ENCODE measurements around the gene ADGRE1. TPM values are rescaled to one million over a fixed set of nuclear protein-coding genes. Genes with fewer than 3 reads are reported as not detected.

The ADGRE1 gene
- total RNA-seq, 1 donor from 2014 or later: not detected

GRCh38 chr19:6988257-6988656, 100.9 kb downstream of the ADGRE1 start:
- no peaks in the 10 kb centered on the region for H3K27me3 ChIP-seq (ENCODE audit: control insufficient read depth, insufficient read depth, low read length)
- H3K36me3 ChIP-seq (ENCODE audit: control insufficient read depth, insufficient read depth, low read length): no peaks in the 10 kb centered on the region
- TF ChIP-seq, protein P1, sequence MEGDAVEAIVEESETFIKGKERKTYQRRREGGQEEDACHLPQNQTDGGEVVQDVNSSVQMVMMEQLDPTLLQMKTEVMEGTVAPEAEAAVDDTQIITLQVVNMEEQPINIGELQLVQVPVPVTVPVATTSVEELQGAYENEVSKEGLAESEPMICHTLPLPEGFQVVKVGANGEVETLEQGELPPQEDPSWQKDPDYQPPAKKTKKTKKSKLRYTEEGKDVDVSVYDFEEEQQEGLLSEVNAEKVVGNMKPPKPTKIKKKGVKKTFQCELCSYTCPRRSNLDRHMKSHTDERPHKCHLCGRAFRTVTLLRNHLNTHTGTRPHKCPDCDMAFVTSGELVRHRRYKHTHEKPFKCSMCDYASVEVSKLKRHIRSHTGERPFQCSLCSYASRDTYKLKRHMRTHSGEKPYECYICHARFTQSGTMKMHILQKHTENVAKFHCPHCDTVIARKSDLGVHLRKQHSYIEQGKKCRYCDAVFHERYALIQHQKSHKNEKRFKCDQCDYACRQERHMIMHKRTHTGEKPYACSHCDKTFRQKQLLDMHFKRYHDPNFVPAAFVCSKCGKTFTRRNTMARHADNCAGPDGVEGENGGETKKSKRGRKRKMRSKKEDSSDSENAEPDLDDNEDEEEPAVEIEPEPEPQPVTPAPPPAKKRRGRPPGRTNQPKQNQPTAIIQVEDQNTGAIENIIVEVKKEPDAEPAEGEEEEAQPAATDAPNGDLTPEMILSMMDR (IDR thresholded peaks at IDR 0.05; ENCODE audit: insufficient read depth, low read length, poor library complexity, severe bottlenecking): no peak
- no peak overlapping the region for H3K4me3 ChIP-seq (ENCODE audit: low read depth, low read length)
- DNase-seq (ENCODE audit: low read depth): no peak

Other genes with a start within 250 kb of the ADGRE1 start
- gene TNFSF14, start 217.4 kb upstream of the ADGRE1 start, total RNA-seq: not detected in 2 replicates
- 58.5 and 61.8 TPM in 2 replicates for gene C3, start 166.9 kb upstream of the ADGRE1 start, total RNA-seq
- gene GPR108, start 150.0 kb upstream of the ADGRE1 start, total RNA-seq: 59.9 and 66.6 TPM in 2 replicates
- 31.2 and 35.2 TPM in 2 replicates for gene TRIP10, start 147.9 kb upstream of the ADGRE1 start, total RNA-seq
- gene SH2D3A, start 120.1 kb upstream of the ADGRE1 start, total RNA-seq: 40.0 and 45.8 TPM in 2 replicates
- gene VAV1, start 114.9 kb upstream of the ADGRE1 start, total RNA-seq: 0.27 and 0.50 TPM in 2 replicates
- not detected in 2 replicates for gene MBD3L2B, start 133.9 kb downstream of the ADGRE1 start, total RNA-seq
- gene MBD3L5, start 143.0 kb downstream of the ADGRE1 start, total RNA-seq: not detected in 2 replicates
- gene MBD3L4, start 152.6 kb downstream of the ADGRE1 start, total RNA-seq: not detected in 2 replicates
- not detected in 2 replicates for gene MBD3L2, start 161.7 kb downstream of the ADGRE1 start, total RNA-seq
- gene MBD3L3, start 171.1 kb downstream of the ADGRE1 start, total RNA-seq: not detected in 2 replicates
- 10.1 and 10.9 TPM in 2 replicates for gene ZNF557, start 182.1 kb downstream of the ADGRE1 start, total RNA-seq